ENCODE data around the gene SLIT2.

DNA sequence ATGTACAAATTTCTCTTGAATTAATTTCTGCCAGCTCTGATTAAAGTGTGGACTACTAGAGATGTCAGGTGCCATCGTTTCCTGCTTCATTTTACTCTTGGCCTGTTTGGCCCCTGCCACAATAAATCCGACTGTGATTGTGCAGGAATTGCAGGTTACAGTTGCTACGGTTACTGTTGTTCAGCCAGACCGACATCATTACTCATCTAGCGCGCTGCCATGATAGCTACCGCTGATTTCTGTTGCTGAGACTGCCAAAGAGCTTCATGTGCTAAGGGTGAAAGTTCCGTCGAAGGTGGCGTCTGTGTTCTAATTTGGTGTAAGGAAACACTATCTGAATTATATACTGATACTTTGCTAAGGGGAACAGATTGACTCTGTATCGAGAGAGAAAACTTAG is 22.1 kb downstream of the SLIT2 start:
- TF ChIP-seq, protein P1, sequence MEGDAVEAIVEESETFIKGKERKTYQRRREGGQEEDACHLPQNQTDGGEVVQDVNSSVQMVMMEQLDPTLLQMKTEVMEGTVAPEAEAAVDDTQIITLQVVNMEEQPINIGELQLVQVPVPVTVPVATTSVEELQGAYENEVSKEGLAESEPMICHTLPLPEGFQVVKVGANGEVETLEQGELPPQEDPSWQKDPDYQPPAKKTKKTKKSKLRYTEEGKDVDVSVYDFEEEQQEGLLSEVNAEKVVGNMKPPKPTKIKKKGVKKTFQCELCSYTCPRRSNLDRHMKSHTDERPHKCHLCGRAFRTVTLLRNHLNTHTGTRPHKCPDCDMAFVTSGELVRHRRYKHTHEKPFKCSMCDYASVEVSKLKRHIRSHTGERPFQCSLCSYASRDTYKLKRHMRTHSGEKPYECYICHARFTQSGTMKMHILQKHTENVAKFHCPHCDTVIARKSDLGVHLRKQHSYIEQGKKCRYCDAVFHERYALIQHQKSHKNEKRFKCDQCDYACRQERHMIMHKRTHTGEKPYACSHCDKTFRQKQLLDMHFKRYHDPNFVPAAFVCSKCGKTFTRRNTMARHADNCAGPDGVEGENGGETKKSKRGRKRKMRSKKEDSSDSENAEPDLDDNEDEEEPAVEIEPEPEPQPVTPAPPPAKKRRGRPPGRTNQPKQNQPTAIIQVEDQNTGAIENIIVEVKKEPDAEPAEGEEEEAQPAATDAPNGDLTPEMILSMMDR (IDR thresholded peaks at IDR 0.05 in 2 of 3, conservative IDR thresholded peaks at IDR 0.05 in 1 of 3; ENCODE audit: borderline replicate concordance in 1 of 3, insufficient read depth in 1 of 3, low read depth in 2 of 3, low read length in 2 of 3), result no peak
- TF ChIP-seq MAX (IDR thresholded peaks at IDR 0.05), result no peak
- TF ChIP-seq EZH2phosphoT487 (IDR thresholded peaks at IDR 0.05; ENCODE audit: borderline replicate concordance), result no peak
- no peak for TF ChIP-seq POLR2AphosphoS5 (IDR thresholded peaks at IDR 0.05; ENCODE audit: low read depth, low read length)
- no peak for TF ChIP-seq POLR2A (IDR thresholded peaks at IDR 0.05; ENCODE audit: borderline replicate concordance, extremely low read depth, insufficient read depth, insufficient read length)
- no peak for TF ChIP-seq ZFX (IDR thresholded peaks at IDR 0.05)
- TF ChIP-seq SIN3A (IDR thresholded peaks at IDR 0.05; ENCODE audit: low read depth), result no peak
- no peak for TF ChIP-seq EZH2 (IDR thresholded peaks at IDR 0.05)
- no peak for TF ChIP-seq ZNF274 (IDR thresholded peaks at IDR 0.05; ENCODE audit: low read depth, low read length)
- TF ChIP-seq JUND (IDR thresholded peaks at IDR 0.05), result no peak

Measured in HCT116 (cell line).